ENCODE measurements around the gene FASN. TPM values are rescaled to one million over a fixed set of nuclear protein-coding genes. Genes with fewer than 3 reads are reported as not detected.
A peak's percentile ranks its signal among the peaks of the same experiment; 100 is the strongest.

FASN gene
- total and polyA plus RNA-seq, 2 of the 13 experiments (the other 11 are each of a cell fraction or from before 2014, with no cell fraction given) = 51.7 to 101 TPM

DNA sequence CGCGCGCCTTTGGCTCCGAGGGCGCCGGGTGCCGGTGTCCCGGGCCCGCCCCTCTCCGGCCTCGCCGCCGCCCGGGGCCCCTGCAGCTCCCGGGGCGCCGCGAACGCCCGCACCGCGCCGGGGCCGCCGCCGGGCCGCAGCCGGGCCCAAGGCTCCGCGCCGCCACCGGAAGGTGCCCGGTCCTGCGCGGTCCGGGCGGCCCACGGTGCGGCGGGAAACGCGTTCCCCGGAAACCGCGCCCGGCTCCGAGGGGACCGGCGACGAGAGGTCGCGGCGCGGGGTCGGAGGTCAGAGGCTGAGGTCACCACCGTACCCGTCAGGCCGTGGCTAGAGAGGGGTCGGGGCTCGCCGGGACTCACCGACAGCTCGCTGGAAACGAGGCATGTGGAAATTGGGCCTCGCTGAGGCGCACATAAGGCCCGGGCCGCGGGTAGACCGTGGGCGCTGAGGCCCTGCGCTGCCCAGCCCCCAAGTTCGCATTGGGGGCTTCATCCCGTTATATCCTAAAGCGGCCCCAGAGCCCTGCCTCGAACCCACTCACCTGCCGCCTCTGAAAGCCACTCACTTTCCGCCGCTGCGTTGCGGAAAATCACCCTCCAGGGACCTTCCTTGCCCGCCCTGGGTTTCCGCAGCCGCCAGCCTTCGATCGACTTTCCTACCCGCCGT is 32.3 kb downstream of the FASN start, which contains the start of gene DUS1L (continued):
- TF ChIP-seq, protein P1, sequence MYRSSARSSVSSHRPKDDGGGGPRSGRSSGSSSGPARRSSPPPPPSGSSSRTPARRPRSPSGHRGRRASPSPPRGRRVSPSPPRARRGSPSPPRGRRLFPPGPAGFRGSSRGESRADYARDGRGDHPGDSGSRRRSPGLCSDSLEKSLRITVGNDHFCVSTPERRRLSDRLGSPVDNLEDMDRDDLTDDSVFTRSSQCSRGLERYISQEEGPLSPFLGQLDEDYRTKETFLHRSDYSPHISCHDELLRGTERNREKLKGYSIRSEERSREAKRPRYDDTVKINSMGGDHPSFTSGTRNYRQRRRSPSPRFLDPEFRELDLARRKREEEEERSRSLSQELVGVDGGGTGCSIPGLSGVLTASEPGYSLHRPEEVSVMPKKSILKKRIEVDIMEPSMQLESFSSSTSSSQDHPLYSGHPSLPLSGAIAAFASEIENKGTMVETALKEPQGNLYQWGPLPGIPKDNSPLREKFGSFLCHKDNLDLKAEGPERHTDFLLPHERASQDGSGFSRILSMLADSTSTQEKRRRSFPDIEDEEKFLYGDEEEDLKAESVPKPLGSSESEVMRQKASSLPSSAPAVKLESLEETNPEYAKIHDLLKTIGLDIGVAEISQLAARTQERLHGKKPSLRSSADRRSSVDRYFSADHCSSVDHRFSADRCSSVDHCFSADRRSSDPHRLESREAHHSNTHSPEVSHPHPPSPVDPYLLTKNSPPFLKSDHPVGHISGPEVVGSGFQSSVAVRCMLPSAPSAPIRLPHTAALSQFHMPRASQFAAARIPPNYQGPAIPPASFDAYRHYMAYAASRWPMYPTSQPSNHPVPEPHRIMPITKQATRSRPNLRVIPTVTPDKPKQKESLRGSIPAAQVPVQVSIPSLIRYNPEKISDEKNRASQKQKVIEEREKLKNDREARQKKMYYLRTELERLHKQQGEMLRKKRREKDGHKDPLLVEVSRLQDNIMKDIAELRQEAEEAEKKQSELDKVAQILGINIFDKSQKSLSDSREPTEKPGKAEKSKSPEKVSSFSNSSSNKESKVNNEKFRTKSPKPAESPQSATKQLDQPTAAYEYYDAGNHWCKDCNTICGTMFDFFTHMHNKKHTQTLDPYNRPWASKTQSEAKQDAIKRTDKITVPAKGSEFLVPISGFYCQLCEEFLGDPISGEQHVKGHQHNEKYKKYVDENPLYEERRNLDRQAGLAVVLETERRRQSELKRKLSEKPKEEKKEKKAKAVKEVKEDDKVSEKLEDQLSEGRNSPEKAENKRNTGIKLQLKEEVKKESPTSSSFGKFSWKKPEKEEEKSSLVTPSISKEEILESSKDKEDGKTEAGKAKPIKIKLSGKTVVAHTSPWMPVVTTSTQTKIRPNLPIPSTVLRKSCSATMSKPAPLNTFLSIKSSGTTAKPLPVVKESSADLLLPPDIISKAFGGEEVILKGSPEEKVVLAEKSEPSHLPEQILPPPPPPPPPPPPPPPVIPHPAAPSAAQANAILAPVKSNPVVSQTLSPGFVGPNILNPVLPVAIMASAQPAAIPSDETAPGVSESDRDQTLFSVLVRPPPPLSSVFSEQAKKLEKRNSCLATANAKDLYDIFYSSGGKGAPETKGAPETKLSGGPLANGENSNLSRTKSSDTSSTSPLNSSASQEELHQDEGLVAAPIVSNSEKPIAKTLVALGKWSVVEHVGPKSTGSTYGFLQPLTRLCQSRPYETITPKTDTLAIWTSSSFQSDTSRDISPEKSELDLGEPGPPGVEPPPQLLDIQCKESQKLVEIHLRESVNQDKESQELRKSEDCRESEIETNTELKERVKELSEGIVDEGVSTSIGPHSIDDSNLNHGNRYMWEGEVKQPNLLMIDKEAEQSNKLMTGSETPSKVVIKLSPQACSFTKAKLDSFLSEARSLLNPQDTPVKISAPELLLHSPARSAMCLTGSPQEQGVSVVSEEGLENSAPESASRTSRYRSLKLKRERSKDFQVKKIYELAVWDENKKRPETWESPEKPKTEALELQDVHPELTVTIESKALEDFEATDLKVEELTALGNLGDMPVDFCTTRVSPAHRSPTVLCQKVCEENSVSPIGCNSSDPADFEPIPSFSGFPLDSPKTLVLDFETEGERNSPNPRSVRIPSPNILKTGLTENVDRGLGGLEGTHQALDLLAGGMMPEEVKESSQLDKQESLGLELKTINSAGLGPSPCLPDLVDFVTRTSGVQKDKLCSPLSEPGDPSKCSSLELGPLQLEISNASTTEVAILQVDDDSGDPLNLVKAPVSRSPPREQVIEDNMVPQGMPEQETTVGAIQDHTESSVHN (CRISPR knock-in tag; IDR thresholded peaks at IDR 0.05) = peak; percentile 96; the same call in 1 of the 2 replicates
- TF ChIP-seq HOXA9 (CRISPR knock-in tag; IDR thresholded peaks at IDR 0.05; ENCODE audit: borderline replicate concordance) = no peak; the same call in 1 of the 2 replicates
- no peak for TF ChIP-seq TBX3 (IDR thresholded peaks at IDR 0.05; ENCODE audit: borderline replicate concordance)
- TF ChIP-seq ZNF251 (CRISPR knock-in tag; IDR thresholded peaks at IDR 0.05) = peak; percentile 94; the same call in 1 of the 2 replicates
- TF ChIP-seq NONO (IDR thresholded peaks at IDR 0.05) = no peak
- TF ChIP-seq NONO (CRISPR knock-in tag; conservative IDR thresholded peaks at IDR 0.05) = peak; percentile 96; the same call in 1 of the 2 replicates
- TF ChIP-seq, protein P2, sequence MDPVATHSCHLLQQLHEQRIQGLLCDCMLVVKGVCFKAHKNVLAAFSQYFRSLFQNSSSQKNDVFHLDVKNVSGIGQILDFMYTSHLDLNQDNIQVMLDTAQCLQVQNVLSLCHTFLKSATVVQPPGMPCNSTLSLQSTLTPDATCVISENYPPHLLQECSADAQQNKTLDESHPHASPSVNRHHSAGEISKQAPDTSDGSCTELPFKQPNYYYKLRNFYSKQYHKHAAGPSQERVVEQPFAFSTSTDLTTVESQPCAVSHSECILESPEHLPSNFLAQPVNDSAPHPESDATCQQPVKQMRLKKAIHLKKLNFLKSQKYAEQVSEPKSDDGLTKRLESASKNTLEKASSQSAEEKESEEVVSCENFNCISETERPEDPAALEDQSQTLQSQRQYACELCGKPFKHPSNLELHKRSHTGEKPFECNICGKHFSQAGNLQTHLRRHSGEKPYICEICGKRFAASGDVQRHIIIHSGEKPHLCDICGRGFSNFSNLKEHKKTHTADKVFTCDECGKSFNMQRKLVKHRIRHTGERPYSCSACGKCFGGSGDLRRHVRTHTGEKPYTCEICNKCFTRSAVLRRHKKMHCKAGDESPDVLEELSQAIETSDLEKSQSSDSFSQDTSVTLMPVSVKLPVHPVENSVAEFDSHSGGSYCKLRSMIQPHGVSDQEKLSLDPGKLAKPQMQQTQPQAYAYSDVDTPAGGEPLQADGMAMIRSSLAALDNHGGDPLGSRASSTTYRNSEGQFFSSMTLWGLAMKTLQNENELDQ (CRISPR knock-in tag; IDR thresholded peaks at IDR 0.05; ENCODE audit: borderline replicate concordance) = peak; percentile 96; the same call in 1 of the 2 replicates
- peak; percentile 95 for TF ChIP-seq THAP11 (CRISPR knock-in tag; IDR thresholded peaks at IDR 0.05)
- peak; percentile 88 for TF ChIP-seq SALL1 (CRISPR knock-in tag; IDR thresholded peaks at IDR 0.05)
- peak; percentile 92; the same call in 1 of the 2 replicates for TF ChIP-seq GLI4 (CRISPR knock-in tag; IDR thresholded peaks at IDR 0.05; ENCODE audit: borderline replicate concordance)
- TF ChIP-seq, protein P3, sequence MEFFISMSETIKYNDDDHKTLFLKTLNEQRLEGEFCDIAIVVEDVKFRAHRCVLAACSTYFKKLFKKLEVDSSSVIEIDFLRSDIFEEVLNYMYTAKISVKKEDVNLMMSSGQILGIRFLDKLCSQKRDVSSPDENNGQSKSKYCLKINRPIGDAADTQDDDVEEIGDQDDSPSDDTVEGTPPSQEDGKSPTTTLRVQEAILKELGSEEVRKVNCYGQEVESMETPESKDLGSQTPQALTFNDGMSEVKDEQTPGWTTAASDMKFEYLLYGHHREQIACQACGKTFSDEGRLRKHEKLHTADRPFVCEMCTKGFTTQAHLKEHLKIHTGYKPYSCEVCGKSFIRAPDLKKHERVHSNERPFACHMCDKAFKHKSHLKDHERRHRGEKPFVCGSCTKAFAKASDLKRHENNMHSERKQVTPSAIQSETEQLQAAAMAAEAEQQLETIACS (CRISPR knock-in tag; IDR thresholded peaks at IDR 0.05) = peak; percentile 68
- TF ChIP-seq KDM2A (CRISPR knock-in tag; IDR thresholded peaks at IDR 0.05; ENCODE audit: borderline replicate concordance, low read depth) = peak; percentile 100
- peak; percentile 97 for TF ChIP-seq PHF20 (CRISPR knock-in tag; IDR thresholded peaks at IDR 0.05)
- peak; percentile 50; the same call in 1 of the 2 replicates for TF ChIP-seq ZNF501 (CRISPR knock-in tag; IDR thresholded peaks at IDR 0.05)
- TF ChIP-seq HES4 (CRISPR knock-in tag; IDR thresholded peaks at IDR 0.05; ENCODE audit: borderline replicate concordance) = 0 out of 2 replicates have a peak, but pooled peaks have one; percentile 56

All from HepG2 (cell line).